ENCODE results near the gene FAM110C.

DNA sequence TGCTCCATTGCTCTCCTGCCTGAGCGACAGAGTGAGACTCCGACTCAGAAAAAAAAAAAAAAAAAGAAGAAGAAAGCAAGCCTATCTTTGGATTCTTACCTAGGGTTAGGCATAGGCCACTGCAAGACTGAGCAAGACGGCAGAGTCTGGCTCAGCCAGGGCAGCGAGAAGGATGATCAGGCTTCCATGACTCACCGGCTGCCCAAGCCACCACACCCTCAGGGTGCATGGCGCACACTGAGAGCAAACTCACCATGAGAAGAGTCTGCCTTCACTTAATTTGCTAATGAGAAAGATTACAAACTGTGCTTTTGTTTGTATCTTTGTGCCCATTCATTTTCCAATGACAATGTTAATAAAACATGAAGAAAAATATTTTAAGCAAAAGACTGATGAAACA is 8.2 kb downstream of the FAM110C start:
- TF ChIP-seq CEBPB (IDR thresholded peaks at IDR 0.05; ENCODE audit: low read depth, low read length) (no peak), CHD2 (IDR thresholded peaks at IDR 0.05; ENCODE audit: low read length) (no peak), POLR2A (IDR thresholded peaks at IDR 0.05; ENCODE audit: control extremely low read depth in 1 of 2, low read depth in 2 of 2, low read length in 2 of 2) (no peak), EP300 (IDR thresholded peaks at IDR 0.05; ENCODE audit: borderline replicate concordance in 1 of 2, low read depth in 2 of 2, low read length in 2 of 2) (no peak)
- TF ChIP-seq, protein P1, sequence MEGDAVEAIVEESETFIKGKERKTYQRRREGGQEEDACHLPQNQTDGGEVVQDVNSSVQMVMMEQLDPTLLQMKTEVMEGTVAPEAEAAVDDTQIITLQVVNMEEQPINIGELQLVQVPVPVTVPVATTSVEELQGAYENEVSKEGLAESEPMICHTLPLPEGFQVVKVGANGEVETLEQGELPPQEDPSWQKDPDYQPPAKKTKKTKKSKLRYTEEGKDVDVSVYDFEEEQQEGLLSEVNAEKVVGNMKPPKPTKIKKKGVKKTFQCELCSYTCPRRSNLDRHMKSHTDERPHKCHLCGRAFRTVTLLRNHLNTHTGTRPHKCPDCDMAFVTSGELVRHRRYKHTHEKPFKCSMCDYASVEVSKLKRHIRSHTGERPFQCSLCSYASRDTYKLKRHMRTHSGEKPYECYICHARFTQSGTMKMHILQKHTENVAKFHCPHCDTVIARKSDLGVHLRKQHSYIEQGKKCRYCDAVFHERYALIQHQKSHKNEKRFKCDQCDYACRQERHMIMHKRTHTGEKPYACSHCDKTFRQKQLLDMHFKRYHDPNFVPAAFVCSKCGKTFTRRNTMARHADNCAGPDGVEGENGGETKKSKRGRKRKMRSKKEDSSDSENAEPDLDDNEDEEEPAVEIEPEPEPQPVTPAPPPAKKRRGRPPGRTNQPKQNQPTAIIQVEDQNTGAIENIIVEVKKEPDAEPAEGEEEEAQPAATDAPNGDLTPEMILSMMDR (IDR thresholded peaks at IDR 0.05; ENCODE audit: control extremely low read depth in 1 of 3, insufficient read depth in 1 of 3, low read depth in 1 of 3, low read length in 3 of 3) = no peak
